ENCODE data around the gene CLRN1. TPM values are rescaled to one million over a fixed set of nuclear protein-coding genes. Genes with fewer than 3 reads are reported as not detected.

Gene CLRN1
- total and polyA plus RNA-seq, 4 donors: not detected

- Histone ChIP-seq H3K9me3 (ENCODE audit: control insufficient read depth in 4 of 4, low read length in 3 of 4) (no peaks in the 10 kb centered on the region), H3K4me1 (ENCODE audit: control insufficient read depth in 4 of 4, insufficient read depth in 4 of 4, low read length in 3 of 4) (no peaks in the 10 kb centered on the region), H3K27ac (ENCODE audit: low read depth in 1 of 2, low read length in 2 of 2) (no peak within 1 kb of the TSS), H3K9ac (ENCODE audit: low read depth in 1 of 2, low read length in 2 of 2) (no peak within 1 kb of the TSS), H3K4me3 (ENCODE audit: low read depth in 1 of 3, low read length in 3 of 3) (no peak within 1 kb of the TSS), H3K36me3 (ENCODE audit: control insufficient read depth in 4 of 4, insufficient read depth in 3 of 4, low read depth in 1 of 4, low read length in 3 of 4) (no peaks in the 10 kb centered on the region), H3K27me3 (ENCODE audit: control insufficient read depth in 4 of 4, insufficient read depth in 4 of 4, low read length in 3 of 4) (peaks cover 0 to 8% (median 1%) of the 10 kb centered on the region in 4 donors)
- DNase-seq (ENCODE audit: low spot score): no peak
- WGBS: 73% methylated on average over 4 of the region's 4 CpGs
- TF ChIP-seq JUND (IDR thresholded peaks at IDR 0.05) (no peak), EGR1 (IDR thresholded peaks at IDR 0.05; ENCODE audit: low read depth in 2 of 2) (no peak), RXRA (IDR thresholded peaks at IDR 0.05) (no peak), ATF3 (IDR thresholded peaks at IDR 0.05) (no peak), FOXA1 (IDR thresholded peaks at IDR 0.05) (no peak), FOXA2 (IDR thresholded peaks at IDR 0.05) (no peak), REST (IDR thresholded peaks at IDR 0.05) (no peak), ZBTB33 (IDR thresholded peaks at IDR 0.05) (no peak)
Measured at GRCh38 chr3:150905339-150905738, 67.2 kb downstream of the CLRN1 start, which contains the start of gene MINDY4B. Gene MINDY4B (minus strand): TSS chr3:150905439. CDS start chr3:150905439, 0 bp downstream.

- no peak for DNase-seq (ENCODE audit: low spot score)
- H3K27me3 ChIP-seq (ENCODE audit: control insufficient read depth in 4 of 4, insufficient read depth in 4 of 4, low read length in 3 of 4): peaks cover 0 to 2% (median 0%) of the 10 kb centered on the region in 4 donors
- 80% methylated on average over 2 of the region's 2 CpGs for WGBS
- H3K36me3 ChIP-seq (ENCODE audit: control insufficient read depth in 4 of 4, insufficient read depth in 3 of 4, low read depth in 1 of 4, low read length in 3 of 4): no peaks in the 10 kb centered on the region
- no peak for TF ChIP-seq FOXA1 (IDR thresholded peaks at IDR 0.05)
- TF ChIP-seq FOXA2 (IDR thresholded peaks at IDR 0.05): no peak
- no peak for TF ChIP-seq RXRA (IDR thresholded peaks at IDR 0.05)
- TF ChIP-seq NR2F2 (IDR thresholded peaks at IDR 0.05): no peak
- no peak for TF ChIP-seq GABPA (IDR thresholded peaks at IDR 0.05 in 1 of 2, conservative IDR thresholded peaks at IDR 0.05 in 1 of 2)
- no peak for TF ChIP-seq JUND (IDR thresholded peaks at IDR 0.05)
- TF ChIP-seq TAF1 (conservative IDR thresholded peaks at IDR 0.05): no peak
- no peak for TF ChIP-seq HNF4G (IDR thresholded peaks at IDR 0.05)
- no peak overlapping the region for H3K9ac ChIP-seq (ENCODE audit: low read depth in 1 of 2, low read length in 2 of 2)
- no peak overlapping the region for H3K27ac ChIP-seq (ENCODE audit: low read depth in 1 of 2, low read length in 2 of 2)
- no peak overlapping the region for H3K4me3 ChIP-seq (ENCODE audit: low read depth in 1 of 3, low read length in 3 of 3)
- no peaks in the 10 kb centered on the region for H3K9me3 ChIP-seq (ENCODE audit: control insufficient read depth in 4 of 4, low read length in 3 of 4)
- no peaks in the 10 kb centered on the region for H3K4me1 ChIP-seq (ENCODE audit: control insufficient read depth in 4 of 4, insufficient read depth in 4 of 4, low read length in 3 of 4)
Measured at GRCh38 chr3:150902988-150903387, 69.5 kb downstream of the CLRN1 start.

- Histone ChIP-seq H3K9ac (ENCODE audit: low read depth in 1 of 2, low read length in 2 of 2) (no peak overlapping the region), H3K27ac (ENCODE audit: low read depth in 1 of 2, low read length in 2 of 2) (no peak overlapping the region), H3K4me1 (ENCODE audit: control insufficient read depth in 4 of 4, insufficient read depth in 4 of 4, low read length in 3 of 4) (no peaks in the 10 kb centered on the region), H3K4me3 (ENCODE audit: low read depth in 1 of 3, low read length in 3 of 3) (no peak overlapping the region), H3K9me3 (ENCODE audit: control insufficient read depth in 4 of 4, low read length in 3 of 4) (no peaks in the 10 kb centered on the region), H3K27me3 (ENCODE audit: control insufficient read depth in 4 of 4, insufficient read depth in 4 of 4, low read length in 3 of 4) (no peaks in the 10 kb centered on the region), H3K36me3 (ENCODE audit: control insufficient read depth in 4 of 4, insufficient read depth in 3 of 4, low read depth in 1 of 4, low read length in 3 of 4) (no peaks in the 10 kb centered on the region)
- WGBS: 87% methylated on average over 10 of the region's 10 CpGs
- no peak for DNase-seq (ENCODE audit: low spot score)
- no peak for TF ChIP-seq HNF4A (conservative IDR thresholded peaks at IDR 0.05)
- no peak for TF ChIP-seq REST (IDR thresholded peaks at IDR 0.05)
- TF ChIP-seq GABPA (IDR thresholded peaks at IDR 0.05 in 1 of 2, conservative IDR thresholded peaks at IDR 0.05 in 1 of 2): no peak
- no peak for TF ChIP-seq RXRA (IDR thresholded peaks at IDR 0.05)
- TF ChIP-seq HNF4G (IDR thresholded peaks at IDR 0.05): no peak
- TF ChIP-seq FOXA1 (IDR thresholded peaks at IDR 0.05): no peak
- TF ChIP-seq YY1 (IDR thresholded peaks at IDR 0.05): no peak
- TF ChIP-seq NR2F2 (IDR thresholded peaks at IDR 0.05): no peak
- TF ChIP-seq ATF3 (IDR thresholded peaks at IDR 0.05): no peak
- no peak for TF ChIP-seq EGR1 (IDR thresholded peaks at IDR 0.05; ENCODE audit: low read depth in 2 of 2)
- TF ChIP-seq SP1 (IDR thresholded peaks at IDR 0.05): no peak
- no peak for TF ChIP-seq MAX (IDR thresholded peaks at IDR 0.05)
- TF ChIP-seq FOXA2 (IDR thresholded peaks at IDR 0.05): no peak
Measured at GRCh38 chr3:150901793-150902192, 70.7 kb downstream of the CLRN1 start.
